Esophagus muscularis mucosa (tissue), 4 donors: Measurements from ENCODE around the gene ASF1A. TPM values are rescaled to one million over a fixed set of nuclear protein-coding genes. Genes with fewer than 3 reads are reported as not detected.

Experiments used
- DNase-seq: peaks from one replicate; pipeline ENCODE4 v3.0.0-alpha.2; 2017; ENCODE audit errors: extremely low spot score
- H3K27ac ChIP-seq, 4 donors: fragments of 200-600 bp; sonication (generic); replicated peaks in 1 of 4; 1 replicate in 3 of 4; 2 replicates in 1 of 4; pipeline ENCODE4 v1.5.1; 2016 to 2019; ENCODE audit warnings: mild to moderate bottlenecking in 1 of 4
- H3K27me3 ChIP-seq, 4 donors: fragments of 200-600 bp; sonication (generic); one replicate each; pipeline versions ENCODE4 v1.5.1 to v1.6.0; 2016 to 2019
- H3K36me3 ChIP-seq, 4 donors: fragments of 200-600 bp; sonication (generic); one replicate each; pipeline ENCODE4 v1.5.1; 2016 to 2019
- H3K4me1 ChIP-seq, 4 donors: fragments of 200-600 bp; sonication (generic); one replicate each; pipeline ENCODE4 v1.5.1; 2016 to 2019
- H3K4me3 ChIP-seq, 4 donors: fragments of 200-600 bp; sonication (generic); 1 replicate in 2 of 4; 2 replicates in 2 of 4; pipeline ENCODE4 v1.5.1; 2016 to 2019; ENCODE audit warnings: mild to moderate bottlenecking in 4 of 4, moderate library complexity in 1 of 4
- H3K9me3 ChIP-seq, 4 donors: fragments of 200-600 bp; sonication (generic); 1 replicate in 3 of 4; 2 replicates in 1 of 4; pipeline ENCODE4 v1.5.1; 2016 to 2019
- EP300 ChIP-seq: sonication (generic); formaldehyde crosslinking; IDR thresholded peaks from one replicate; pipeline ENCODE4 v1.6.1; 2017; ENCODE audit warnings: antibody characterized with exemption
- POLR2A ChIP-seq: fragments of 450-650 bp; IDR thresholded peaks from one replicate; pipeline ENCODE4 v1.6.1; 2017; ENCODE audit warnings: antibody characterized with exemption, moderate library complexity, mild to moderate bottlenecking, low read depth
- POLR2AphosphoS5 ChIP-seq, 2 donors: sonication (generic); formaldehyde crosslinking; IDR thresholded peaks; one replicate each; pipeline ENCODE4 v1.6.1; 2017; ENCODE audit warnings: antibody characterized with exemption in 2 of 2
- WGBS: methylation state at CpG from one replicate; pipeline ENCODE4 v1.1.5; 2018; 5-methylcytosine and 5-hydroxymethylcytosine counted together
- intact Hi-C: fragments of 100-400 bp; cut with DNase I; formaldehyde crosslinking; loops from one replicate; pipeline ENCODE4 v1.15.1; 2023
- total RNA-seq, 4 donors: library from RNA; depleted of rRNA; stranded (reverse); fragments of >200 nt; gene quantifications; one replicate each; pipeline versions ENCODE4 v1.1.0 to v1.2.1, GENCODE V29; 2016
- TF ChIP-seq, protein P1 (sequence below), 3 experiments: fragments of 200-600 bp in 2 of 3; fragments of 450-650 bp in 1 of 3; sonication (generic) in 2 of 3; IDR thresholded peaks; one replicate each; pipeline ENCODE4 v1.5.1; 2017 to 2019; ENCODE audit warnings: antibody characterized with exemption in 3 of 3, mild to moderate bottlenecking in 2 of 3, moderate library complexity in 1 of 3

The ASF1A gene
- 10 to 100 TPM in 2 of 4 donors, 1 to 10 TPM in 2; 6.6 to 13.7 (median 10.9) TPM for total RNA-seq

DNA sequence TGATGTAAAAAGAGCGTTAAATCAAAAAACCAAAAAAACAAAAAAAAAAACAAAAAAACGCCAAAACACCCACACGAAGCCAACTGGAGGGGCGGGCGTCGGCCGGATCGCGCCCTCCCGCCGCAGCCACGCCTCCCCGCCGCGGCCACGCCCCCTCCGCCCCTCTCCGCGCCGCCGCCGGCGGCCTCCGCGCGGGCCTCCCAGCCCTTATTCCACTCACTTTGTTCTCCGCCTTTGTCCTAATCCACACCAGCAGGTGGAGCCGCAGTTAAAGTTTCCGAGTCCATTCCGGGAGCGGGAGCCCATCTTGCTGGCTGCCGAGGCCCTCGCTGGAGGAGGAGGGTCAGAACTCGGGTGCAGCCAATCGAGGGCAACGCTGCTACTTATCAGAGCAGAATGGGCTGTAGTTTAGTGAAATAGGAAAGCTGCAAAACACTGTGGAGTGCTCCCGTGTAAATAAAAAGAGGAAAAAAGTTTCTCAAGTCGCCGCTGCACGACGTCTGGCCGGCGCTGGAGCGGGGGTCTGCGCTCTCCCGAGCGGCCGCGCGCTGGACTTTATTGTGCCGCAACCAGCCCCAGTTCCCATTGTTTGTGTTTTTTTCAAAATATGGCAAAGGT lies at the start of gene ASF1A:
ASF1A (plus strand) TSS at position 346 of the 618 bp plus-strand sequence; CDS start at position 608, 262 bp downstream.
- Histone ChIP-seq H3K27ac (peak within 1 kb of the TSS; percentile 93 to 98 (median 97)), H3K4me3 (peak within 1 kb of the TSS; percentile 88 to 97 (median 95)), H3K27me3 (peaks cover 0 to 7% (median 0%) of the 10 kb centered on the region in 4 donors), H3K9me3 (no peaks in the 10 kb centered on the region), H3K4me1 (peaks cover 28 to 49% (median 40%) of the 10 kb centered on the region in 4 donors), H3K36me3 (no peaks in the 10 kb centered on the region)
- TF ChIP-seq EP300: no peak
- TF ChIP-seq POLR2A: peak; percentile 16
- TF ChIP-seq POLR2AphosphoS5 (IDR thresholded peaks at IDR 0.05): peak; percentile 85 to 87
- TF ChIP-seq, protein P1, sequence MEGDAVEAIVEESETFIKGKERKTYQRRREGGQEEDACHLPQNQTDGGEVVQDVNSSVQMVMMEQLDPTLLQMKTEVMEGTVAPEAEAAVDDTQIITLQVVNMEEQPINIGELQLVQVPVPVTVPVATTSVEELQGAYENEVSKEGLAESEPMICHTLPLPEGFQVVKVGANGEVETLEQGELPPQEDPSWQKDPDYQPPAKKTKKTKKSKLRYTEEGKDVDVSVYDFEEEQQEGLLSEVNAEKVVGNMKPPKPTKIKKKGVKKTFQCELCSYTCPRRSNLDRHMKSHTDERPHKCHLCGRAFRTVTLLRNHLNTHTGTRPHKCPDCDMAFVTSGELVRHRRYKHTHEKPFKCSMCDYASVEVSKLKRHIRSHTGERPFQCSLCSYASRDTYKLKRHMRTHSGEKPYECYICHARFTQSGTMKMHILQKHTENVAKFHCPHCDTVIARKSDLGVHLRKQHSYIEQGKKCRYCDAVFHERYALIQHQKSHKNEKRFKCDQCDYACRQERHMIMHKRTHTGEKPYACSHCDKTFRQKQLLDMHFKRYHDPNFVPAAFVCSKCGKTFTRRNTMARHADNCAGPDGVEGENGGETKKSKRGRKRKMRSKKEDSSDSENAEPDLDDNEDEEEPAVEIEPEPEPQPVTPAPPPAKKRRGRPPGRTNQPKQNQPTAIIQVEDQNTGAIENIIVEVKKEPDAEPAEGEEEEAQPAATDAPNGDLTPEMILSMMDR (IDR thresholded peaks at IDR 0.05): peak; percentile 49 to 63 (median 57)
- intact Hi-C loops: loop anchor here (2.0 to 10.0 kb wide), 2 partner anchors 41 to 239 kb away; partner anchors contain the start of genes CEP85L and MCM9
- WGBS: under 1% methylated on average over 26 of the region's 51 CpGs
- peak; percentile 99 for DNase-seq

- H3K9me3 ChIP-seq: no peaks in the 10 kb centered on the region
- DNase-seq: no peak
- no peak for TF ChIP-seq EP300
- TF ChIP-seq POLR2A: no peak
- no peak for TF ChIP-seq POLR2AphosphoS5 (IDR thresholded peaks at IDR 0.05)
- TF ChIP-seq, protein P1 (IDR thresholded peaks at IDR 0.05): no peak
- intact Hi-C loops: no loop called here
- no peaks in the 10 kb centered on the region for H3K36me3 ChIP-seq
- no peak overlapping the region for H3K4me3 ChIP-seq
- no peaks in the 10 kb centered on the region for H3K4me1 ChIP-seq
- H3K27ac ChIP-seq: no peak overlapping the region
- WGBS: 89% methylated on average over 3 of the region's 3 CpGs
- H3K27me3 ChIP-seq: no peaks in the 10 kb centered on the region
Measured at GRCh38 chr6:118844915-118845314, 49.0 kb upstream of the ASF1A start.

DNA sequence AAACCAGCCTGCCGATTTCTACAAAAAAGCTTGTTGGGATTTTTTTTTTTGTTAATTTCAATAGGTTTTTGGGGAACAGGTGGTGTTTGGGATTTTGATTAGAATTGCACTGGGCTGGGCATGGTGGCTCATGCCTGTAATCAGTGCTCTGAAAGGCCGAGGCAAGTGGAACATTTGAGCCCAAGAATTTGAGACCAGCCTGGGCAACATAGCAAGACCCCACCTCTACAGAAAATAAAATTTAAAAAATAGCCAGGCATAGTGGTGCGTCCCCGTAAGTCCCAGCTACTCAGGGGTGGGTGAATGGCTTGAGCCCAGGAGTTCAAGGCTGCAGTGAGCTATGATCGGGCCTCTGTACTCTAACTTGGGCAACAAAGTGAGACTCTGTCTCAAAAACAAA lies 40.5 kb upstream of the ASF1A start:
- no peaks in the 10 kb centered on the region for H3K27me3 ChIP-seq
- H3K36me3 ChIP-seq: peaks cover 0 to 6% (median 0%) of the 10 kb centered on the region in 4 donors
- intact Hi-C loops: no loop called here
- H3K4me1 ChIP-seq: no peaks in the 10 kb centered on the region
- H3K27ac ChIP-seq: no peak overlapping the region
- no peaks in the 10 kb centered on the region for H3K9me3 ChIP-seq
- TF ChIP-seq EP300 (no peak), POLR2AphosphoS5 (IDR thresholded peaks at IDR 0.05) (no peak), POLR2A (no peak)
- TF ChIP-seq, protein P1 (IDR thresholded peaks at IDR 0.05): no peak
- H3K4me3 ChIP-seq: no peak overlapping the region
- no peak for DNase-seq
- 85% methylated on average over 5 of the region's 5 CpGs for WGBS

- intact Hi-C loops: no loop called here
- no peak for TF ChIP-seq EP300
- TF ChIP-seq, protein P1 (IDR thresholded peaks at IDR 0.05): no peak
- no peak for TF ChIP-seq POLR2A
- no peak for TF ChIP-seq POLR2AphosphoS5 (IDR thresholded peaks at IDR 0.05)
- DNase-seq: no peak
- Histone ChIP-seq H3K4me3 (no peak overlapping the region), H3K27me3 (no peaks in the 10 kb centered on the region), H3K9me3 (no peaks in the 10 kb centered on the region), H3K36me3 (peaks cover 0 to 7% (median 0%) of the 10 kb centered on the region in 4 donors), H3K4me1 (peaks cover 0 to 2% (median 0%) of the 10 kb centered on the region in 4 donors), H3K27ac (no peak overlapping the region)
- 100% methylated on average over 4 of the region's 4 CpGs for WGBS
Measured at GRCh38 chr6:118856301-118856700, 37.7 kb upstream of the ASF1A start.
